MM.1S (cell line): Measurements from ENCODE around the gene RUVBL2.

Source experiments
- CTCF ChIP-seq: fragments of 300-600 bp; sonication (generic); IDR thresholded peaks from 2 replicates; pipeline ENCODE4 v1.5.1; 2016; ENCODE audit warnings: antibody characterized with exemption, low read length, mixed read lengths
- EZH2 ChIP-seq: fragments of 300-600 bp; sonication (generic); optimal IDR thresholded peaks from 2 replicates; pipeline ENCODE3; 2017; ENCODE audit warnings: low read depth, mild to moderate bottlenecking, antibody characterized with exemption, low read length, mixed read lengths
- EZH2phosphoT487 ChIP-seq: fragments of 300-600 bp; sonication (generic); IDR thresholded peaks from 2 replicates; pipeline ENCODE4 v1.6.1; 2018; ENCODE audit warnings: antibody characterized with exemption, low read length

- no peak for TF ChIP-seq CTCF
- no peak for TF ChIP-seq EZH2
- TF ChIP-seq EZH2phosphoT487, result no peak
Measured at GRCh38 chr19:48945415-48945814, 48.3 kb upstream of the RUVBL2 start.
